NCI-H446 (cell line): Measurements from ENCODE around the gene REEP5.
"Not testable (repeated sequence)": the region's sequence is repeated elsewhere in the genome, so short reads cannot be mapped to it uniquely, and the experiment has no call there.

Experiments used
- DNase-seq, 2 experiments: peaks; one replicate each; lab custom pipeline; 2025; lab: John Stamatoyannopoulos, UW

REEP5 gene

DNA sequence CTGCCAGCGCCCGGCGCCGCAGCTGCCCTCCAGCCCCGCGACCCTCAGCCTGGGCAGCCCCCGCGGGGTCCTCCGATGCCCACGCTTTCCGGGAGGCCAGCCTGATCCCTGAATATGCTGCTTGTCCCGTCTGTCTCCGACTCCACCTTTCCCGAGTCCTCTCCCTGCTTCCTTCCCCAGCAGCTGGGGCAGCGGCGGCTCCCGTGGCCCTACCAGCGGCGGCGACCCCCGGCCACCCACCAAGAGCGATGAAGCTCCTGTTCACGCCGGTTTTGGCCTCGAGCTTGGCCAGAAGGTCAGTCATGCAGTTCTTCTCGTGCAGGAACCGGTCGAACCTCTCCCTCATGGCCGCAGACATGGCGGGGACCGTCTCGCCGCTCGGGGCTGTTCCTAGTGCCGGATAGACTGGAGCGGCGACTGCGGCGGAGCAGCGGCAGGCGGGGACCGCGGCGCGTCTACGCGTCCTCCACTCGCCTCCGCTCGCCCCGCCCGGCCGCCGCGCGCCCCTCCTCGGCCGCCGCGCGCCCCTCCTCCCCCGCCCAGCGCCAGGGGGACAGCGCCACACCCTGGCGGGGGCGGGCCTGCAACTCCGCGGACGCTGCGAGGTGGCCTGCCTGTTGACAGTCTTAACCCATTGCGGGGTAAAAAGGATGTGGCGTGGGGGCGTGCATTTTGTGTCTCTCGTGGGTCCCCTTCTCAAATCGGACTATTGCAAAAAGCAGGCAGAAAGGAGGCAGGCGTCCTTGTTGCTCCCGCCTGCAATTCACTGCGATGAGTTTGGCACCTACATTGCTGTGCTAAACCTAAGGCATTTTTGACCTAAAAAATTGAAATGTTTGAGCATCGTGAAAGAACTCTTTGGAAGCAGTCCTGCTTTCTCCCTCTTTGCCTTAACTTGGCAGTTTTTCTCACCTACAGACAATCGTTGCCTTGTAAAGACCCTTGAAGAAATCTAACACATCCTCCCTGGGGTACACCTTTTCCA is at the start of gene REEP5:
Gene REEP5, minus strand, starts transcription at position 395 of the 985 bp plus-strand sequence. Its CDS starts 37 bp downstream, at position 358.
- peak; percentile 27 to 85 for DNase-seq

GRCh38 chr5:112971276-112971675 is 49.2 kb upstream of the REEP5 start:
- no peak for DNase-seq

GRCh38 chr5:112968411-112969106 is 46.5 kb upstream of the REEP5 start:
- no peak for DNase-seq

DNA sequence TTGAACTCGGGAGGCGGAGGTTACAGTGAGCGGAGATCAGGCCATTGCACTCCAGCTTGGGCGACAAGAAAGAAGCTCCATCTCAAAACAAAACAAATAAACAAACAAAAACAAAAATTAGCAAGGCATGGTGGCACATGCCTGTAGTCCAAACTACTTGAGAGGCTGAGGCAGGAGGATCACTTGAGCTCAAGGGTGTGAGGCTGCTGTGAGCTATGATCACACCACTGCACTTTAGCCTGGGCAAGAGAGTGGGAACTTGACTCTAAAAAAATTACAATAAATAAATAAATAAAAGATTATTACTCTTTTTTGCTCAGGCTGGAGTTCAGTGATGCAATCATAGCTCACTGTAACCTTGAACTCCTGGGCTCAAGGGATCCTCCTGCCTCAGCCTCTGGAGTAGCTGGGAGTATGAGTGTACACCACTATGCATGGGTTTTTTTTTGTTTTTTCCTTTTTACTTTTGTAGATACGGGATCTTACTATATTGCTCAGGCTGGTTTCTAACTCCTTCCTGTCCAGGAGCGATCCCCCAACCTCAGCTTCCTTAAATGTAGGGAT is 45.6 kb upstream of the REEP5 start:
- no peak for DNase-seq

DNA sequence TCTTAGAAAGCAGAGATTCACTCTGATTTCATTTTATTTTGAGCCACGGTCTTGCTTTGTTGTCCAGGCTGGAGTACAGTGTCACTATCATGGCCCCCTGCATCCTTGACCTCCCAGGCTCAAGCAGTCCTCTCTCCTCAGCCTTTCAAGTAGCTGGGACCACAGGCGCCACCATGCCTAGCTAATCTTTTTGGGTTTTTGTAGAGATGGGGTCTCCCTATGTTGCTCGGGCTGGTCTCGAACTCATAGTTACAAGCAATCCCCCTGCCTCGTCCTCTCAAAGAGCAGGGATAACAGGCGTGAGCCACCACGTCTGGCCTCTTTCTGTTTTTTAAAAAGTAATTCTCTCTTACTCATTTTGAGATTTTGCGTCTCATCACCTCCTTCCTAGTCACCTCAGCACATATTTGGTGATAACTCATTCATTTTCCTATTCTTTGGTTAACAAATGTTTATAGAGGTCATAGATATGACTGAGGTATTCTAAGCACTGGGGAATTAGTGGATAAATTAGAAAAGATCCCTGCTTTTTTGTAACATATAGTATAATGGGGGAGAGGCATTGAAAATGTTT is 43.8 kb upstream of the REEP5 start:
- DNase-seq, result no peak

- not testable (repeated sequence) for DNase-seq
These were observed 41.3 kb upstream of the REEP5 start for GRCh38 chr5:112963374-112963733.

DNA sequence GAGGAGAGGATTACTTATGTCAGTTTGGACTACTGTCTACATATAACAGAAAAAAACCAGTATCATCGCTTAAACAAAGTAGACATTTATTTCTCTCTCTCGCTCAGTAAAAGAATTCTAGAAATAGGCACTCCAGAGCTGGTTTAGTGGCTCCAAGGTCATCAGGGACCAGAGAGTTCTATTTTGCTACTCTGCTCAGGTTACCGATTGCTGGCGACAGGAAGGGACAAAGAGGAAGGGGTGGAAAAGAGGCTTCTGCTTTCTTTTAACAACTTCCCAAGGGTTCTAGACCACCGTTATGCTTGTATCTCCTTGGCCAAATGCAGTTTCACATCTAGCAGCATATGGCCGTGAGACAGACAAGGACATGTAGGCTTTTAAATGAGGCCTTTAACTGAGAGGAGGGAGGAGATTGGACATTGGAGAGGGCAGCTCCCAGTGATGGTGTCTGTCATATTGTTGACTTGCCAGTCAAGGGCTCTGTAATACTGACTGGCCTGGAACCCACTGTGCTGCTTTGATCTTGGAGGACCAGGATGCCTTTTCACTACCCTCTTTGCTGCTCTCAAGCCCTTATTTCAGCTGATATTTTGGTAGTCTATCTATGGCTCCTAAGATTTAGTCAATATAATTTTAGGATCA is 39.0 kb upstream of the REEP5 start:
- no peak for DNase-seq

- peak in 1 of 2 experiments; percentile 76 for DNase-seq
These were observed 38.3 kb upstream of the REEP5 start for GRCh38 chr5:112960315-112960714.

- DNase-seq, result peak in 1 of 2 experiments; percentile 68
These were observed 37.8 kb upstream of the REEP5 start for GRCh38 chr5:112959872-112960271.

- peak; percentile 83 to 92 for DNase-seq
These were observed 36.4 kb upstream of the REEP5 start for GRCh38 chr5:112958093-112959088.

DNA sequence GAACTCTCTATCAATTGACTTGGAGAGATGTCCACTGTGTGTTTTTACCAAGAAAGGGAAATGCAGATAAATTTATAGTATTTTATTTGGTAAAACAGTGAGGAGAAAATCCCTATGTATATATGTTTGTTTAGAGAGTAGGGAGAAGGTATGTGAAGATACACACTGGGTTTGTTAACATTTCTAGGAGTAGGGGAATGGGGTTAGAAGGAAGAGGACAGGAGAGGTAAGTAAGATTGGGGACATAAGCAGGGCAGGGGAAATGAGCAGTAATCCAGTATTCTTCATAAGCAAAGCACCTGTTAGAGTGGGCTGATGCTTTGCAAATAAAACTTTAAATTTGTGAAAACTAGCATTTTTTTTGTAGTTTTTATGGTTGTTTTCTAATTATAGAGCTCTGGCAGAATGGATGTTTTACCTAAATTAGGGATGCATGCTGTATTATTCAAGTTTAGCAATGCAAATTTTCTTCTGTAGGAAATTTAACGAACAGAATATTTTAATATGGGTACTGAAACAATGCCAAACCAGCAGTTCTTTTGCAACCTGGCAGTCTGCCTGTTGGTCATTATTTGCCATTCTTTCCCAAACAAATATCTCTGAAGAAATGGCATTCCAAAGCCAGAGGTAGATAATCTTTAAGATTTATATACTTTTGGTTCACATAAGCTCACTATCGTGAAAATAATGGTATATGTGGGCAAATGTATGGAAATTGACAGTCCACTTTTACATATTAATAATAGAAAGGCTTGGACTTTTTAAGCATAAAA is 35.2 kb upstream of the REEP5 start:
- peak in 1 of 2 experiments; percentile 29 for DNase-seq

- DNase-seq, result no peak
These were observed 34.6 kb upstream of the REEP5 start for GRCh38 chr5:112956606-112957005.

- DNase-seq, result no peak
These were observed 29.2 kb upstream of the REEP5 start for GRCh38 chr5:112951124-112951702.

GRCh38 chr5:112948458-112948857 is 26.4 kb upstream of the REEP5 start:
- DNase-seq, result no peak

GRCh38 chr5:112940670-112941069 is 18.6 kb upstream of the REEP5 start:
- DNase-seq, result no peak

DNA sequence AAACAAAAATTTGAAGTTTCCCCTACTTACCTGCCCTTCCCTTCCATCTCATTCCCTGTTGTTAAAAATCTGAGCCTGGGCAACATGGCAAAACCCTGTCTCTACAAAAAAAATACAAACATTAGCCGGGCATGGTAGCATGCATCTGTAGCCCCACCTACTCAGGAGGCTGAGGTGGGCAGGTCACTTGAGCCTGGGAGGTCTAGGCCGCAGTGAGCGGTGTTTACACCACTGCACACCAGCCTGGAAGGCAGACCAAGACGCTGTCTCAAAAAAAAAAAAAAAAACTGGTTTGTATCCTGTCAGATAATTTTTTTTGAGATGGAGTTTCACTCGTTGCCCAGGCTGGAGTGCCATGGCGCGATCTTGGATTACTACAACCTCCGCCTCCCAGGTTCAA is 16.3 kb upstream of the REEP5 start:
- DNase-seq, result no peak

DNA sequence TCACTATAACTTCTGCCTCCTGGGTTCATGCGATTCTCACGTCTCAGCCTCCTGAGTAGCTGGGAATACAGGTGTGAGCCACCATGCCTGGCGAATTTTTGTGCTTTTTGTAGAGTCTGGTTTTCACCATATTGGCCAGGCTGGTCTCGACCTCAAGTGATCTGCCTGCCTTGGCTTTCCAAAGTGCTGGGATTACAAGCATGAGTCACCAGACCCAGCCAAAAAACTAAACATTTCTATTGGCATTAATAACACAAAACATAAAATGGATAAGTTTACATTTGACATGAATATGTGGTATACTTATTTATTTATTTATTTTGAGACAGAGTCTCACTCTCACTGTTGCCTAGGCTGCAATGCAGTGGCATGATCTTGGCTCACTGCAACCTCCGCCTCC is 13.6 kb upstream of the REEP5 start:
- no peak for DNase-seq

DNA sequence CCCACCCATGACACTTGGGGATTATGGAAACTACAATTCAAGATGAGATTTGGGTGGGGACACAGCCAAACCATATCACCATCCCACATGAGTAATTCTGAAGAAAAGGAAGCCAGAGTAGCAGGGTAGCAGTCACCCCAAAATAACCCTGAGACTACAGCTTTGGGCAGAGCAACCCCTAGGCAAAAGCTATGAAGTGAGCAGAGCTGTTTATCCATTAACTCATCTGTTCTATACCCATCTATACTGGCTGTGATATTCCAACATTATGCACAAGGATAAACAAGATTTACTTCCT is 12.3 kb upstream of the REEP5 start:
- no peak for DNase-seq

- DNase-seq, result no peak
These were observed 11.8 kb upstream of the REEP5 start for GRCh38 chr5:112933651-112934365.
